Measurements from ENCODE around the gene CTAGE1. TPM values are rescaled to one million over a fixed set of nuclear protein-coding genes. Genes with fewer than 3 reads are reported as not detected.

CTAGE1 gene
- not detected in 2 replicates for total RNA-seq

GRCh38 chr18:22417496-22418188 lies at the start of gene CTAGE1:
TSS of gene CTAGE1 (minus strand) at chr18:22417915. CDS start at chr18:22417811, 104 bp downstream.

Other genes starting within 250 kb of the CTAGE1 start
- gene GATA6, start 248.3 kb downstream of the CTAGE1 start, total RNA-seq, result 3.5 and 4.0 TPM in 2 replicates